ENCODE data around the gene AGBL5.
A peak's percentile ranks its signal among the peaks of the same experiment; 100 is the strongest.
"Not testable (repeated sequence)": the region's sequence is repeated elsewhere in the genome, so short reads cannot be mapped to it uniquely, and the experiment has no call there.

The AGBL5 gene

DNA sequence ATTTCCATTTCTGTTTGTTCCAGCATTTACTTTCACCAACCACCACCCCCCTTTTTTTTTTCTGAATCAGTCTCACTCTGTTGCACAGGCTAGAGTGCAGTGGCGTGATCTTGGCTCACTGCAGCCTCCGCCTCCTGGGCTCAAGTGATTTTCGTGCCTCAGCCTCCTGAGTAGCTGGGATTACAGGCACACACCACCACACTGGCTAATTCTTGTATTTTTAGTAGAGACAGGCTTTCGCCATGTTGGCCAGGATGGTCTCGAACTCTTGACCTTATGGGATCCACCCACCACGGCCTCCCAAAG lies 24.1 kb downstream of the AGBL5 start:
- not testable (repeated sequence) for DNase-seq (ENCODE audit: low read depth in 2 of 2, low spot score in 1 of 2)

DNA sequence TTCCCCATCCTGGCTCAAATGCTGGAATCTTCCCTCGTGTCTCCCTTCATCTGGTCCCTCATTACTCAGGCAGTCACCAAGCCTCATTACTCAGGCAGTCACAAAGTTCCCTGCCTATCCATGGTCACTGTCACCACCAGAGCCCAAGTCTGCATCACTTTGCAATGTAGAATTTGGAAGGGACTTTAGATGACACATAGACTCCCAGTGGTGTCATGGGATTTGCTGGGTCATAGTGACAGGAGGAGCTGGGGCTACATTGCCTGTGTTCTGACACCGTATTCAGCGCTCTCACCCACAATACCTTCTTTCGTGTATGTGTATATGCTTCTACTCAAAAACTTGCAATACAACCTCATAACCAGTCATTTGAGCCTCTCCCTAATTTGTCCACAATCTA lies 24.9 kb downstream of the AGBL5 start:
- DNase-seq (ENCODE audit: low read depth in 2 of 2, low spot score in 1 of 2), result no peak

DNA sequence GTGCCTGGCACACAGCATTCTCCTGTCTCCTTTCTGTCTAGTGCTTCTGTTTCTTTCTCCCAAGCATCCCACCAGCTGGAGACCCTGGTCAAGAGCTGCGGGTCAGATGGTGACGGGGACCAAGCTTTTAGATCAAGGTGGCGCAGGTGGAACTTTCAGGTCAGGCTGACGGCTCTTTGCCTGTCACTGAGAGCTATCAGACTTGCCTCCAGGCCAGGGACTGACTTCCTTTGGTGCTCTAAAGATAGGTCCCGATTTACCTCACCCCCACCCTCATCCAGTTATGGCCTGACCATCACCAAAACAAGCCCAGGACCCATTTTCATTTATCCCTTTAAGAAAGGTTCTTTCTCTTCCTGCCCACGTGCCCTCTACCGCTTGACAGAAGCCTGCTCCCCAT lies 25.8 kb downstream of the AGBL5 start:
- no peak for DNase-seq (ENCODE audit: low read depth in 2 of 2, low spot score in 1 of 2)

DNA sequence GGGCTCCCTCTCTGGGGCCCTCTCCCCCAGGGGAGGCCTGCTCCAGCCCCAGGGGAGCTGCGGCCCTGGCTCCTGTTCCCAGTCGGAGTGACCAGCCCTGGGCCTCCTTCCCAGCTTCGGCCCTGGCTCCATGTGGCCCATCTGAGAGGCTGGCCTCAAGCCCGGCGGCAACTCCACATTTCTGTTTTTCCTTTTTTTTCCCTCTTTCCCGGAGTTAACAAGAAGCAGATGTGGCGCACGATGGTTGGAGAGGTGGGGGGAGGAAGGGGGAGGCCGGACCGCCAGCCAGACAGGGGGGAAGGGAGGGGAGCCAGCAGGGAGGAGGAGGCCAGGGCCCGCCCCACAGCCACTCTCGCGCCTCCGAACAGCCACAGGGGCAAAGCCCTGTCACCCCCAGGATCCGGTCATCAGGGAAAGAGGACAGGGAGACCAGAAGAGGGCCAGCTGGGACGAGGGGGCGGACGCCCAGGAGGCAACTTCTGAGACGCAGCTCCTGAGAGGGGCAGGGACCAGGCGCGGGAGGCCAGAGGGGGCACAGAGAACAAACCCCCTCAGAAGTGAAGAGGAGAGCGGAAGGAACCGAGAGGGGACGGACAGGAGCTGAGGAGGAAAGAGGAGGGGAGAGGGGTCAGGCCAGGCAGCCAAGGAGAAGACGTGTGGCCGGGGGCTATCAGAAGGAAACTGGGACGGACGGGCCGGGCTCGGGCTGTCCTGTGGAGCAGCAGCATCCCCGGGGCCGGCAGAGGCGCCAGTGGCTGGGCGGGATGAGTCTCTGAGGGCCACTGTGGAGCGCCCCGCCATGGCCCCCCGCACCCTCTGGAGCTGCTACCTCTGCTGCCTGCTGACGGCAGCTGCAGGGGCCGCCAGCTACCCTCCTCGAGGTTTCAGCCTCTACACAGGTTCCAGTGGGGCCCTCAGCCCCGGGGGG lies 27.1 kb downstream of the AGBL5 start, which contains the start of gene EMILIN1:
TSS of gene EMILIN1 (plus strand) at position 349 of the 928 bp plus-strand sequence. CDS start at position 800, 451 bp downstream.
- no peak for DNase-seq (ENCODE audit: low read depth in 2 of 2, low spot score in 1 of 2)

DNA sequence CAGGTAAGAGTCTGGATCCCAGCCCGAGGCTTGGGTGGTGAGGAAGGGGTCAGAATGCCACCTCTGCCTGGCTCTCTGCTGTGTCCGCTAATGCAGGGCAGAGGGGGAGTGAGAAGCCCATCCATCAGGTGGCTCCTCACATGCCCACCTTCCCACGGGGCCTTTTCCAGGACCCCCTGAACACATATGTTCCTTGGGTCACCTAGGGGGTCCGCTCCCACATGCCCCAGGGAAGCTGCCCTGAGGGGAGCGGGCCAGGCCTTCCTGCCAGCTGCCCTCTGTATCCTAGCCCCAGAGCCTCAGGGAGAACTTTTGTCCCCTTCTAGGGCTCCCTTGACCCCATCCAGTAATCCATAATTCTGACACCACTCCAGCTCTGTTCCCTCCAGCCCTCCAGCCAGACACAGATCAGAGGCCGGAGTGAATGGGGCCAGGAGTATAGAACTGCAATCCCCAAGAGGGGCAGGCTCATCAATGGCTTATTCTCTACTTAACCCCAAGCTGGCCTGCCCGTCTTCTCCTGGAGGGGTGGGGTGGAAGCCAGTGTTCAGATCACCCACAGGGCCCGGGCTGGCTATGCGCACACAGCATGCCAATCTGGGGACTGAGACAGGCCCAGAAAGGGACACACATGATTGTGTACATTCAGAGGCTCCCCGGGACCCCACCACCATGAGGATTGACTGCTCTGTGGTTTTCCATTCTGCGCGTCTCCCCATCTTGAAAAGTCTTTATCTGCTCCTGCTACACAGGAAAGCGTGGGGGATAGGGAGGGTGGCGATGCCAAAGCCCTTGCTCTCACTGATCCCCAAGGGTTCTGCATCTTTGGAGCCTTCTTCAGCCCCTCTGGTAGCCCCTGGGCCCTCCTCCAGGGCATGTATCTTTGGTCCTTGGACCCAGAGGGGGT lies 28.0 kb downstream of the AGBL5 start:
- no peak for DNase-seq (ENCODE audit: low read depth in 2 of 2, low spot score in 1 of 2)

DNA sequence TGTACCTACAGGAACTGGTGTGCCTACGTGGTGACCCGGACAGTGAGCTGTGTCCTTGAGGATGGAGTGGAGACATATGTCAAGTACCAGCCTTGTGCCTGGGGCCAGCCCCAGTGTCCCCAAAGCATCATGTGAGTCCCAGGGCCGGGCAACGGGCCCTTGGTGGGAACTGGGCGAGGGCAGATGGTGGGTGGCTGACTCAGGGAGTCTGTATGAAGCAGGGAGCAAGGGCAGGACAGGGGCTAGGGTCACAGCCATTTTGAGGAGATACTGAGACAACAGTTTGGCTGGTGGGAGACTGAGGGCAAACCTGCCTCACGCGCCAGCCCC lies 28.6 kb downstream of the AGBL5 start:
- DNase-seq (ENCODE audit: low read depth in 2 of 2, low spot score in 1 of 2), result no peak

DNA sequence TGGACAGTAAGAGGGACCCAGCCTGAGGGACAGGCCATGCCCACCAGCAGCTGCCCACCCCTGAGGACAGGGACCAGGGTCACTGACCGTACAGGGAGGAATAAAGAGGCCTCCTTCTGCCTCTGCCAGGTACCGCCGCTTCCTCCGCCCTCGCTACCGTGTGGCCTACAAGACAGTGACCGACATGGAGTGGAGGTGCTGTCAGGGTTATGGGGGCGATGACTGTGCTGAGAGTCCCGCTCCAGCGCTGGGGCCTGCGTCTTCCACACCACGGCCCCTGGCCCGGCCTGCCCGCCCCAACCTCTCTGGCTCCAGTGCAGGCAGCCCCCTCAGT lies 29.1 kb downstream of the AGBL5 start:
- DNase-seq (ENCODE audit: low read depth in 2 of 2, low spot score in 1 of 2), result no peak

DNA sequence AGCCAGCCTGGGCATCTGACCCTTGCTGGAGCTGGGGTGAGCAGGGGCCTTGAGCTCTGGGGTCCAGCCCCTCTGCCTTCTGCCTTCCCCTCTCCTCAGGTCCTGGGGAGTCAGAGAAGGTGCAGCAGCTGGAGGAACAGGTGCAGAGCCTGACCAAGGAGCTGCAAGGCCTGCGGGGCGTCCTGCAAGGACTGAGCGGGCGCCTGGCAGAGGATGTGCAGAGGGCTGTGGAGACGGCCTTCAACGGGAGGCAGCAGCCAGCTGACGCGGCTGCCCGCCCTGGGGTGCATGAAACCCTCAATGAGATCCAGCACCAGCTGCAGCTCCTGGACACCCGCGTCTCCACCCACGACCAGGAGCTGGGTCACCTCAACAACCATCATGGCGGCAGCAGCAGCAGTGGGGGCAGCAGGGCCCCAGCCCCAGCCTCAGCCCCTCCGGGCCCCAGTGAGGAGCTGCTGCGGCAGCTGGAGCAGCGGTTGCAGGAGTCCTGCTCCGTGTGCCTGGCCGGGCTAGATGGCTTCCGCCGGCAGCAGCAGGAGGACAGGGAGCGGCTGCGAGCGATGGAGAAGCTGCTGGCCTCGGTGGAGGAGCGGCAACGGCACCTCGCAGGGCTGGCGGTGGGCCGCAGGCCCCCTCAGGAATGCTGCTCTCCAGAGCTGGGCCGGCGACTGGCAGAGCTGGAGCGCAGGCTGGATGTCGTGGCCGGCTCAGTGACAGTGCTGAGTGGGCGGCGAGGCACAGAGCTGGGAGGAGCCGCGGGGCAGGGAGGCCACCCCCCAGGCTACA lies 30.7 kb downstream of the AGBL5 start:
- no peak for DNase-seq (ENCODE audit: low read depth in 2 of 2, low spot score in 1 of 2)

DNA sequence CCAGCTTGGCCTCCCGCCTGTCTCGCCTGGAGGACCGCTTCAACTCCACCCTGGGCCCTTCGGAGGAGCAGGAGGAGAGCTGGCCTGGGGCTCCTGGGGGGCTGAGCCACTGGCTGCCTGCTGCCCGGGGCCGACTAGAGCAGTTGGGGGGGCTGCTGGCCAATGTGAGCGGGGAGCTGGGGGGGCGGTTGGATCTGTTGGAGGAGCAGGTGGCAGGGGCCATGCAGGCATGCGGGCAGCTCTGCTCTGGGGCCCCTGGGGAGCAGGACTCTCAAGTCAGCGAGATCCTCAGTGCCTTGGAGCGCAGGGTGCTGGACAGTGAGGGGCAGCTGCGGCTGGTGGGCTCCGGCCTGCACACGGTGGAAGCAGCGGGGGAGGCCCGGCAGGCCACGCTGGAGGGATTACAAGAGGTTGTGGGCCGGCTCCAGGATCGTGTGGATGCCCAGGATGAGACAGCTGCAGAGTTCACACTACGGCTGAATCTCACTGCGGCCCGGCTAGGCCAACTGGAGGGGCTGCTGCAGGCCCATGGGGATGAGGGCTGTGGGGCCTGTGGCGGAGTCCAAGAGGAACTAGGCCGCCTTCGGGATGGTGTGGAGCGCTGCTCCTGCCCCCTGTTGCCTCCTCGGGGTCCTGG lies 31.4 kb downstream of the AGBL5 start:
- no peak for DNase-seq (ENCODE audit: low read depth in 2 of 2, low spot score in 1 of 2)

DNA sequence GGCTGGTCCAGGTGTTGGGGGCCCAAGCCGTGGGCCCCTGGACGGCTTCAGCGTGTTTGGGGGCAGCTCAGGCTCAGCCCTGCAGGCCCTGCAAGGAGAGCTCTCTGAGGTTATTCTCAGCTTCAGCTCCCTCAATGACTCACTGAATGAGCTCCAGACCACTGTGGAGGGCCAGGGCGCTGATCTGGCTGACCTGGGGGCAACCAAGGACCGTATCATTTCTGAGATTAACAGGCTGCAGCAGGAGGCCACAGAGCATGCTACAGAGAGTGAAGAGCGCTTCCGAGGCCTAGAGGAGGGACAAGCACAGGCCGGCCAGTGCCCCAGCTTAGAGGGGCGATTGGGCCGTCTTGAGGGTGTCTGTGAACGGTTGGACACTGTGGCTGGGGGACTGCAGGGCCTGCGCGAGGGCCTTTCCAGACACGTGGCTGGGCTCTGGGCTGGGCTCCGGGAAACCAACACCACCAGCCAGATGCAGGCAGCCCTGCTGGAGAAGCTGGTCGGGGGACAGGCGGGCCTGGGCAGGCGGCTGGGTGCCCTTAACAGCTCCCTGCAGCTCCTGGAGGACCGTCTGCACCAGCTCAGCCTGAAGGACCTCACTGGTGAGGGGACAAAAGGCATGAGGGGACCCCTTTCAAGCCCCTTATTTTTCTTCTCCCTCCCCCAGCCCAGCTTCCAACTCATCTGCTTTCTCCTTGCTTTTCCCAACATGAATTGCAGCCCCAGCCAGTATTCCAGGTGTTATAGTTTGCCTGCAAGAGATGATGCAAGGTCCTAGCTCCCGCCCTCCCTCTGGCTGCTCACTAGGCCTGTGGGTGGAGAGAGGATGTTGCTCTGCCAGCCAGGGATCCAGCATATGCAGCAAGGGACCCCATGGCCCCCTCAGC lies 32.2 kb downstream of the AGBL5 start:
- no peak for DNase-seq (ENCODE audit: low read depth in 2 of 2, low spot score in 1 of 2)

DNA sequence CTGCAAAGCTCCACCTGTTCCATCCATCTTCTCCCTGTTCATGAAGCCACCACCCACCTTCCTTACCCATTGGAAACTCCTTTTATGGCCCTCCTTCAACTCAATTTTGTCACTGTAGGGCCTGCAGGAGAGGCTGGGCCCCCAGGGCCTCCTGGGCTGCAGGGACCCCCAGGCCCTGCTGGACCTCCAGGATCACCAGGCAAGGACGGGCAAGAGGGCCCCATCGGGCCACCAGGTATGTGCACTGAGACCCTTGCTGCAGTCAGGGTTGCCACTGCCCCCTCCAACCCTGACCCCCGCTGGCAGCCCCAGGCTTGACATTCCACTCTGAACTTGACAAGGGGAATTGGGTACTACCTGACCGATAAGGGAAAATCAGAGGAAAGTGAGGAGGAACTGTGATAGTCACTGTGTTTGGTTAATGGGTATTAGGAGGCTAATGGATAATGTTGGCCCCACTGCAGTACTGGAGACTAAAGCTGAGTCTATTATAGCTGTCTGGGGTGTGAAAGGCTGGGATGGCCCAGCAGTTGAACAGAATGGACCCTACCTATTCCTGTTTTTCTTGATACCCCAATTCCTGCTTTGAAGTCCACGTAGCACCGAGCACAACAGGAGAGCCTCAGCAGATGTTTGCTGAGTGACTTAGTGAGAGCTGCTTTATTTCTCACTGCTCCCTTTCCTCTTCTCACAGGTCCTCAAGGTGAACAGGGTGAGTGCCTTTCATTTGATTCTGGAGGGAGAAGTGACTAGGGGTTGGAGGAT lies 33.0 kb downstream of the AGBL5 start:
- no peak for DNase-seq (ENCODE audit: low read depth in 2 of 2, low spot score in 1 of 2)

DNA sequence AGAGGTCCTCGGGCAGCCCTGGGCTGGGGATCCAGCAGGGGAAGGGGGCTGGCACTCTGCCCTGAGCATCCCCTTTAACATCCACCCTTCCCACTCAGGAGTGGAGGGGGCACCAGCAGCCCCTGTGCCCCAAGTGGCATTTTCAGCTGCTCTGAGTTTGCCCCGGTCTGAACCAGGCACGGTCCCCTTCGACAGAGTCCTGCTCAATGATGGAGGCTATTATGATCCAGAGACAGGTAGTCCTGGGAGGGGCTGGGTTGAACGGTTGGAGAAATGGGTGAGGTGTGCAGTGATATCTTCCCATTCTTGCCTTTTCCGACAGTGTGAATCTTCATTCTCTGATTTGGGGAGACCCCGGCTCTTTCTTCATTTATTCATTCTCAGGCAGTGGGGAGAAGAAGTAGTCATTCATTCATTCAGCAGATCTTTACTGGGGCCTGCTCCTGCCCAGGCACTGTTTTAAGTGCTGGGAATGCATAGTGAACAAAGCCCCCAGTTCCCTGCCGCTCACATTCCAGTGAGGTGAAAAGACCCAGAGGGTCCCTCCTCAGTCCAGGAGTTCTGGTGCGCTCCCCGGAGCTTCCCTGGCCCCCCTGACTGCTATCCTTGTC lies 33.7 kb downstream of the AGBL5 start:
- DNase-seq (ENCODE audit: low read depth in 2 of 2, low spot score in 1 of 2), result no peak

DNA sequence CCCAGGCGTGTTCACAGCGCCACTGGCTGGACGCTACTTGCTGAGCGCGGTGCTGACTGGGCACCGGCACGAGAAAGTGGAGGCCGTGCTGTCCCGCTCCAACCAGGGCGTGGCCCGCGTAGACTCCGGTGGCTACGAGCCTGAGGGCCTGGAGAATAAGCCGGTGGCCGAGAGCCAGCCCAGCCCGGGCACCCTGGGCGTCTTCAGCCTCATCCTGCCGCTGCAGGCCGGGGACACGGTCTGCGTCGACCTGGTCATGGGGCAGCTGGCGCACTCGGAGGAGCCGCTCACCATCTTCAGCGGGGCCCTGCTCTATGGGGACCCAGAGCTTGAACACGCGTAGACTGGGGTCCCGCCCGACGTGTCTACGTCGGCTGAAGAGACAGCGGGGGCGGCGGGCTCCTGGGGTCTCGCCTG lies 34.2 kb downstream of the AGBL5 start:
- no peak for DNase-seq (ENCODE audit: low read depth in 2 of 2, low spot score in 1 of 2)

DNA sequence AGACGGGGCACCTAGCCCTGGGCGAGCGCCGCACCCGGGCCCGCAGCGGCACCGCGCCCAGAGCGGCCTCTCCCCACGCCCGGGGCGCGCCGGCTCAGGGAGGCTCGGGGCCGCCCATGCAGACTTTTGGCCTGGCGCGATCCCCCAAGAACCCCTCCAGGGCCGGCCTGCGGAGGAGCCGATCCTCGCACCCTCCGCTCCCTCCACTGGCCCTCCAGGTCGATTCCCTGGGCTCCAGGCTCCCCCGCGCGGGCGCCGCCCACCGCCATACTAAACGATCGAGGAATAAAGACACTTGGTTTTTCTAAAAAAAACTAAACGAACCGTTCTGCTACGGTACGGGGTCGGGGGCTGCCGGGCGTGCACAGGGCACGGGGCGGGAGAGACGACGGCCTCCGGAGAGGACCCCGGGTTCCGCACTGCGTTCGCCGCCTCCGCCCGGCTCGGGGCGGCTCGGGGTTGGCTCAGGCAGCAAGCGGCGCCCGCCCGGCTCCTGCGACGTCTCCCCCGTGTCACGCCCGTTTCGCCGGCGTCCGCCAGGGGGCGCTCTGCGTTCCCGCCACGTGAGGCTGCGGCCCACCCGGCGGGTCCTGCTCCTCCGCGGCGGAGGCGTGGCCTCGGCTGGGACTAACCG lies 34.7 kb downstream of the AGBL5 start:
- DNase-seq (ENCODE audit: low read depth in 2 of 2, low spot score in 1 of 2), result peak; percentile 94 to 95

DNA sequence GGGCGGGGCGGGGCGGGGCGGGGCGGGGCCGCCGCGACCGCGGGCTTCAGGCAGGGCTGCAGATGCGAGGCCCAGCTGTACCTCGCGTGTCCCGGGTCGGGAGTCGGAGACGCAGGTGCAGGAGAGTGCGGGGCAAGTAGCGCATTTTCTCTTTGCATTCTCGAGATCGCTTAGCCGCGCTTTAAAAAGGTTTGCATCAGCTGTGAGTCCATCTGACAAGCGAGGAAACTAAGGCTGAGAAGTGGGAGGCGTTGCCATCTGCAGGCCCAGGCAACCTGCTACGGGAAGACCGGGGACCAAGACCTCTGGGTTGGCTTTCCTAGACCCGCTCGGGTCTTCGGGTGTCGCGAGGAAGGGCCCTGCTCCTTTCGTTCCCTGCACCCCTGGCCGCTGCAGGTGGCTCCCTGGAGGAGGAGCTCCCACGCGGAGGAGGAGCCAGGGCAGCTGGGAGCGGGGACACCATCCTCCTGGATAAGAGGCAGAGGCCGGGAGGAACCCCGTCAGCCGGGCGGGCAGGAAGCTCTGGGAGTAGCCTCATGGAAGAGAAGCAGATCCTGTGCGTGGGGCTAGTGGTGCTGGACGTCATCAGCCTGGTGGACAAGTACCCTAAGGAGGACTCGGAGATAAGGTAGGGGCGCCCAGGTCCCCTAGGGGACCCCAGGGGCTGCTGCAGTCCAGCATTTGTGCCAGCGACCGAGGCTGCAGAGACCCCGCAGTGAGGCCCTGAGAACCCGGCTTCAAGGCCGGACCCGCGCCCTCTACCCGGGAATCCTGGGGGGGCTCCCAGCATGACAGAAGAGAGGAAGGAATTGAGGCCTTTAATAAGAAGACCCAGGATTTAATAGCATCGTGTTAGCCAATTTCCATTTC lies 35.5 kb downstream of the AGBL5 start, which contains the start of gene KHK:
TSS of gene KHK (plus strand) at position 49 of the 870 bp plus-strand sequence. CDS start at position 537, 488 bp downstream.
- no peak for DNase-seq (ENCODE audit: low read depth in 2 of 2, low spot score in 1 of 2)

DNA sequence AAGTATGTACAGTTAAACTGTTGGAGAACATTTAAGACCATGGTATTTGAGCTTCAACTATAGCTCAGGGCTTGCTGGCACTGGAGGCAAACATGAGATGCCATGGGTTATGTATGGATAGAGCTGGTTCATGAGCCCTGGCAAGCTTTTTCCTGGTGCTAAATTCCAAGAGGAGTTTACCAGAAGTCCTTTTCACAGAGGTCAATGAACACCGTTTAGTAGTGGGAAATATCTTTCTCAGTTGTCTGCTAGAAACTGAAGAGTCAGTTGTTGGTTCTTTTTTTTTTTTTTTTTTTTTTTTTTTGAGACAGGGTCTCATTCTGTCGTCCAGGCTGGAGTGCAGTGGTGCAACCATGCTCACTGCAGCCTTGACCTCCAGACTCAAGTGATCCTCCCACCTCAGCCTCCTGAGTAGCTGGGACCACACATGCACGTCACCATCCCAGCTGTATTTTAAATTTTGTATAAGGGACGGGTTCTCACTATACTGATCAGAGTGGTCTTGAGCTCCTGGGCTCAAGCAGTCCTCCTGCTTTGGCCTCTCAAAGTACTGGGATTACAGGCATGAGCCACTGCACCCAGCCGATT lies 36.4 kb downstream of the AGBL5 start:
- DNase-seq (ENCODE audit: low read depth in 2 of 2, low spot score in 1 of 2), result no peak

DNA sequence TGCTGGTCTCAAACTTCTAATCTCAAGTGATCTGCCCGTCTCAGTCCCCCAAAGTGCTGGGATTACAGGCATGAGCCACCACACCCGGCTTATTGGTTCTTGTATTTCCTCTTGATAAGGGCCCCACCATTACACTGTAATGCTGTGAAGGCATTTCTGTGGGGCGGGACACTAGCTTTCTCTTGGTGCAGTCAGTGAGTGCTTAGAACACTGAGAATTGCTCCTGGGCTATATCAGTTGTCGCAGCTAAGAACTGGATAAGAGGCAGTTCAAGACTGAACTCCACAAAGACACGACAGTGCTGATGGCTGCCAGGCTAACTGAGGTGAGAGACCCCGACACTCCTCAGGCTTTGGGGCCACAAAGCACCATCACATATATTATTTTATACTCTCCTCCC lies 37.2 kb downstream of the AGBL5 start:
- no peak for DNase-seq (ENCODE audit: low read depth in 2 of 2, low spot score in 1 of 2)
